Stomach smooth muscle (tissue), 2 donors: ENCODE data around the gene TEX55.
"Not testable (repeated sequence)": the region's sequence is repeated elsewhere in the genome, so short reads cannot be mapped to it uniquely, and the experiment has no call there.

Experiments
- H3K27ac ChIP-seq: one replicate; pipeline ENCODE4 v1.7.0; 2013; ENCODE audit warnings: mild to moderate bottlenecking, low read length, inconsistent platforms
- H3K27me3 ChIP-seq, 2 donors: one replicate each; pipeline ENCODE4 v1.7.0; 2013; ENCODE audit warnings: low read length in 2 of 2; ENCODE audit not compliant: insufficient read depth in 2 of 2, control insufficient read depth in 1 of 2
- H3K36me3 ChIP-seq, 2 donors: one replicate each; pipeline ENCODE4 v1.7.0; 2013; ENCODE audit warnings: low read length in 2 of 2; ENCODE audit not compliant: control insufficient read depth in 2 of 2, insufficient read depth in 2 of 2
- H3K4me1 ChIP-seq: one replicate; pipeline ENCODE4 v1.7.0; 2013; ENCODE audit warnings: low read length; ENCODE audit not compliant: control insufficient read depth, insufficient read depth
- H3K4me3 ChIP-seq, 2 donors: one replicate each; pipeline ENCODE4 v1.7.0; 2013; ENCODE audit warnings: low read length in 2 of 2
- H3K9ac ChIP-seq, 2 donors: one replicate each; pipeline ENCODE4 v1.7.0; 2013; ENCODE audit warnings: low read length in 2 of 2, mild to moderate bottlenecking in 1 of 2
- H3K9me3 ChIP-seq, 2 donors: one replicate each; pipeline ENCODE4 v1.7.0; 2013; ENCODE audit warnings: low read length in 2 of 2; ENCODE audit not compliant: control insufficient read depth in 2 of 2
- donor health status: healthy.
- donor health status: Pancreatic carcinoma.

TEX55 gene

DNA sequence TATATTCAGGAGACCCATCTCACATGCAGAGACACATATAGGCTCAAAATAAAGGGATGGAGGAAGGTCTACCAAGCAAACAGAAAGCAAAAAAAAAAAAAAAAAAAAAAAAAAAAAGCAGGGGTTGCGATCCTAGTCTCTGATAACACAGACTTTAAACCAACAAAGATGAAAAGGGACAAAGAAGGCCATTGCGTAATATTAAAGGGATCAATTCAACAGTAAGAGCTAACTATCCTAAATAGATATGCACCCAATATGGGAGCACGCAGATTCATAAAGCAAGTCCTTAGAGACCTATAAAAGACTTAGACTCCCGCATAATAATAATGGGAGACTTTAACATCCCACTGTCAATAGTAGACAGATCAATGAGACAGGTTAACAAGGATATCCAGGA is 13.7 kb upstream of the TEX55 start:
- H3K27me3 ChIP-seq, H3K9ac ChIP-seq, H3K9me3 ChIP-seq, H3K4me3 ChIP-seq, H3K27ac ChIP-seq, H3K36me3 ChIP-seq, H3K4me1 ChIP-seq: not testable (repeated sequence)

DNA sequence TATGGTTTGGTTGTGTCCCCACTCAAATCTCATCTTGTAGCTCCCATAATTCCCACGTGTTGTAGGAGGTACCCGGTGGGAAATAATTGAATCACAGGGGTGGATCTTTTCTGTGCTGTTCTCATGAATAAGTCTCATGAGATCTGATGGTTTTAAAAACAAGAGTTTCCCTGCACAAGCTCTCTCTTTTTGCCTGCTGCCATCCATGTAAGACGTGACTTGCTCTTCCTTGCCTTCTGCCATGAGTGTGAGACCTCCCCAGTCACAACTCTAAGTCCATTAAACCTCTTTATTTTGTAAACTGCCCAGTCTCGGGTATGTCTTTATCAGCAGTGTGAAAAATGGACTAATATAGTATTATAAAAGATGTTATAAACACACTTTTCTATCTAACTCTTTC is 6.6 kb upstream of the TEX55 start:
- H3K36me3 ChIP-seq, H3K27me3 ChIP-seq, H3K9me3 ChIP-seq, H3K4me3 ChIP-seq, H3K4me1 ChIP-seq, H3K27ac ChIP-seq, H3K9ac ChIP-seq: not testable (repeated sequence)

- H3K9ac ChIP-seq, result no peak overlapping the region
- no peaks in the 10 kb centered on the region for H3K36me3 ChIP-seq
- H3K27me3 ChIP-seq, result no peaks in the 10 kb centered on the region
- no peak overlapping the region for H3K27ac ChIP-seq
- no peak overlapping the region for H3K4me3 ChIP-seq
- H3K9me3 ChIP-seq, result no peaks in the 10 kb centered on the region
- no peaks in the 10 kb centered on the region for H3K4me1 ChIP-seq
Observed at GRCh38 chr3:119140466-119140865, 5.5 kb upstream of the TEX55 start.

GRCh38 chr3:119145128-119145499 is 851 bp upstream of the TEX55 start:
- H3K36me3 ChIP-seq, result no peaks in the 10 kb centered on the region
- H3K27me3 ChIP-seq, result no peaks in the 10 kb centered on the region
- no peak overlapping the region for H3K4me3 ChIP-seq
- H3K27ac ChIP-seq, result no peak overlapping the region
- no peak overlapping the region for H3K9ac ChIP-seq
- no peaks in the 10 kb centered on the region for H3K9me3 ChIP-seq
- H3K4me1 ChIP-seq, result no peaks in the 10 kb centered on the region

DNA sequence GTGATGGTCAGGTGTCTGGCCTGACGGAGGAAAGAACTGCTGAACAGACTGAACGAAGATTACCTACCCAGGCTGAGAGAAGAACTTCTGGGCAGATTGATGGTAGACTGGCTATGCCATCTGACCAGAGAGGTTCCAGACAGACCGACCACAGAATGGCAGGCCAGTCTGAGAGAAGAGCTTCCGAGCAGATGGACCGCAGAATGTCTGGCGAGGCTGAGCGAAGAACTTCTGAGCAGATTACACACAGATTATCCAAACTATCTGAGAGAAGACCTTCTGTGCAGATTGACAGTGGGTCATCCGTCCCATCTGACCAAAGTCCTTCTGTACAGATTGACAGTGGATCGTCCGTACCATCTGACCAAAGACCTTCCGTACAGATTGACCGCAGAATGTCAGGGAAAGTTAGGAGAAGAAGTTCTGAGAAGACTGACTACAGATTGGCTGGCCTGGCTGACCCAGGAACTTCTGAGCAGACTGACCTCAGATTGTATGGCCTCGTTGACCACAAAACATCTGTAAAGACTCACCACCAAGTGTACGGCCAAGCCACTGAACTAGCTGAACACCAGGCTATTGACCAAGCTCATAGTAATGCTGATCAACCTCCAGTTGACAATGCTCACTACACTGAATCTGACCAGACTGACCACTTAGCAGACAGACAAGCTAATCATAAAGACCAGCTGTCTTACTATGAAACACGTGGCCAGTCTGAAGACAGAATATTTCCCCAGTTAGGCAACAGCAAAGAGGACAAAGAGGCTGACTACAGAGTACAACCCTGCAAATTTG is 812 bp downstream of the TEX55 start:
- Histone ChIP-seq H3K27me3 (no peaks in the 10 kb centered on the region), H3K4me1 (no peaks in the 10 kb centered on the region), H3K27ac (no peak overlapping the region), H3K9ac (no peak overlapping the region), H3K4me3 (no peak overlapping the region), H3K36me3 (no peaks in the 10 kb centered on the region), H3K9me3 (no peaks in the 10 kb centered on the region)

GRCh38 chr3:119147494-119147893 is 1.5 kb downstream of the TEX55 start:
- no peak overlapping the region for H3K27ac ChIP-seq
- H3K4me1 ChIP-seq, result no peaks in the 10 kb centered on the region
- no peak overlapping the region for H3K4me3 ChIP-seq
- no peaks in the 10 kb centered on the region for H3K27me3 ChIP-seq
- H3K9ac ChIP-seq, result no peak overlapping the region
- no peaks in the 10 kb centered on the region for H3K9me3 ChIP-seq
- H3K36me3 ChIP-seq, result no peaks in the 10 kb centered on the region

DNA sequence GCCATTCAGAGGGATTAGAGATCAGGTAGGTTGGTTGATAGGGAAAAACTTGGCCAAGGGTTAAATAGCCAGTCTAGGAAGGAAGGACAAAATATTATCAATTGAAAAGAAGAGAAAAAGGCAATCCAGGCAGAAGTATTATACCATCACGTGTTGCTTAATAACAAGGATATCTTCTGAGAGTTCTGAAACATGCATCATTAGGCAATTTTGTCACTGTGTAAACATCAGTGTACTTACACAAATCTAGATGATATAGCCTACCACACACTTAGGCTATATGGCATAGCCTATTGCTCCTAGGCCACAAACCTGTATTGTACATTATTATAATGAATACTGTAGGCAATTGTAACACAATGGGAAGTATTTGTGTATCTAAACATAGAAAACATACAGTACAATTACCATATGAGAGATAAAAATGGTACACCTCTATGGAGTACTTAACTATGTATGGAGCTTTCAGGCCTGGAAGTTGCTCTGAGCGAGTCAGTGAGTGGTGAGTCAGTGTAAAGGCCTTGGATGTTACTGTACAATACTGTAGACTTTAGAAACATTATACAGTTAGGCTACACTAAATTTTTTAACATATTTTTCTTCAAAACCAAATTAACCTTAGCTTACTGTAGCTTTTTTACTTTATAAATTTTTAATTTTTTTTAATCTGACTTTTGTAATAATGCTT is 2.7 kb downstream of the TEX55 start:
- Histone ChIP-seq H3K36me3 (no peaks in the 10 kb centered on the region), H3K27ac (no peak overlapping the region), H3K4me1 (no peaks in the 10 kb centered on the region), H3K9ac (no peak overlapping the region), H3K27me3 (no peaks in the 10 kb centered on the region), H3K9me3 (no peaks in the 10 kb centered on the region), H3K4me3 (no peak overlapping the region)

- no peak overlapping the region for H3K27ac ChIP-seq
- no peaks in the 10 kb centered on the region for H3K9me3 ChIP-seq
- H3K27me3 ChIP-seq, result no peaks in the 10 kb centered on the region
- no peak overlapping the region for H3K4me3 ChIP-seq
- H3K36me3 ChIP-seq, result no peaks in the 10 kb centered on the region
- no peaks in the 10 kb centered on the region for H3K4me1 ChIP-seq
- H3K9ac ChIP-seq, result no peak overlapping the region
Observed at GRCh38 chr3:119149484-119149883, 3.5 kb downstream of the TEX55 start.

GRCh38 chr3:119156868-119157267 is 10.9 kb downstream of the TEX55 start:
- no peaks in the 10 kb centered on the region for H3K27me3 ChIP-seq
- H3K27ac ChIP-seq, result no peak overlapping the region
- no peak overlapping the region for H3K4me3 ChIP-seq
- H3K4me1 ChIP-seq, result no peaks in the 10 kb centered on the region
- peaks cover 0 to 9% of the 10 kb centered on the region in 2 donors for H3K9me3 ChIP-seq
- H3K36me3 ChIP-seq, result no peaks in the 10 kb centered on the region
- H3K9ac ChIP-seq, result no peak overlapping the region

- no peak overlapping the region for H3K9ac ChIP-seq
- H3K36me3 ChIP-seq, result no peaks in the 10 kb centered on the region
- peaks cover 0 to 9% of the 10 kb centered on the region in 2 donors for H3K9me3 ChIP-seq
- H3K27me3 ChIP-seq, result no peaks in the 10 kb centered on the region
- no peaks in the 10 kb centered on the region for H3K4me1 ChIP-seq
- H3K4me3 ChIP-seq, result no peak overlapping the region
- no peak overlapping the region for H3K27ac ChIP-seq
Observed at GRCh38 chr3:119157971-119158370, 12.0 kb downstream of the TEX55 start.

DNA sequence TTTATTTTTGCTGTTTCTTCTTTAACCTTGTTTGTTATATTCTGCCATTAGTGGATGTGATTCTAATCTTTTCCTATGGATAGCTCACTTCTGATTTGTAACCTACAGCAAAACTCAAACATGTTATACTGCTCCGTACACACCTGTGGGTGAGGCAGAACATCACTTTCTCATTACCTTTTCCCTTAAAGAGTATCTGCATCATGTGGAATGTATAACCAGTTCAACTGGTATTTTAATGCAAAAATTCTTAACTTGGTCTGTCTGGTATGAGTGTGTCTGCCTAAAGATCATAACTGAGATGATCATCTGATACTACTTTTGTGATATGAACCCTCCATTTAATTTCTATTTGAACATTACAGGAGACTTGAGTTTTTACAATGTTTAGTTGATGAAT is 14.4 kb downstream of the TEX55 start:
- Histone ChIP-seq H3K27me3 (no peaks in the 10 kb centered on the region), H3K9ac (no peak overlapping the region), H3K4me3 (no peak overlapping the region), H3K9me3 (peaks cover 0 to 14% of the 10 kb centered on the region in 2 donors), H3K36me3 (no peaks in the 10 kb centered on the region), H3K4me1 (no peaks in the 10 kb centered on the region), H3K27ac (no peak overlapping the region)
